GM19238 (cell line): ENCODE results near the gene PPP2R2C.

Experiments
- DNase-seq: peaks from one replicate; pipeline ENCODE4 v3.0.0; 2011; ENCODE audit warnings: low spot score; ENCODE audit not compliant: insufficient read length

PPP2R2C gene

GRCh38 chr4:6404611-6405396 is 67.6 kb downstream of the PPP2R2C start:
- DNase-seq = no peak

- DNase-seq = no peak
Measured at GRCh38 chr4:6403400-6403685, 69.1 kb downstream of the PPP2R2C start.

- no peak for DNase-seq
Measured at GRCh38 chr4:6402566-6403399, 69.6 kb downstream of the PPP2R2C start.

GRCh38 chr4:6401797-6402196 is 70.6 kb downstream of the PPP2R2C start:
- DNase-seq = no peak

GRCh38 chr4:6396696-6397236 is 75.6 kb downstream of the PPP2R2C start:
- DNase-seq = no peak

- DNase-seq = no peak
Measured at GRCh38 chr4:6395466-6396228, 76.8 kb downstream of the PPP2R2C start.

DNA sequence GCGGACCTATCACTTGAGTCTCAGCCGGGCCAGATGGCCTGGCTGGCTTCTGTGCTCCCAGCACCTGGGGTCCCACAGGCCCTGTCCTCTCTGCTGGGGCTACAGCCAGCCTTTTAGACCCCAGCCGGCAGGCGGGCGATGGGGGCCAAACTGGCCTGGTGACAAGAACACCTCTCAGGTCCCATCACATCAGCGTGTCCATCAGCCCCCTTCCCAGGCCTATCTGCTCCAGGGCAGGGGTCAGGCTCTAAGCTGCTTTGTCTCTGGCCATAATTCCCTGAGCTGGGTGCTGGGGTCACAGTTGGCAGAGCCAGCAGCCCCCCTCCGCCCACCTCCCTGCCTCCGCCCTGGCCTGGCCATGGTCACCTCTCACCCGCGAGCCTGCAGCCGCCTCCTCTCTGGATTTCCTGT is 77.7 kb downstream of the PPP2R2C start:
- DNase-seq = no peak

GRCh38 chr4:6393544-6394475 is 78.6 kb downstream of the PPP2R2C start:
- DNase-seq = no peak

GRCh38 chr4:6393066-6393465 is 79.3 kb downstream of the PPP2R2C start:
- DNase-seq = no peak

DNA sequence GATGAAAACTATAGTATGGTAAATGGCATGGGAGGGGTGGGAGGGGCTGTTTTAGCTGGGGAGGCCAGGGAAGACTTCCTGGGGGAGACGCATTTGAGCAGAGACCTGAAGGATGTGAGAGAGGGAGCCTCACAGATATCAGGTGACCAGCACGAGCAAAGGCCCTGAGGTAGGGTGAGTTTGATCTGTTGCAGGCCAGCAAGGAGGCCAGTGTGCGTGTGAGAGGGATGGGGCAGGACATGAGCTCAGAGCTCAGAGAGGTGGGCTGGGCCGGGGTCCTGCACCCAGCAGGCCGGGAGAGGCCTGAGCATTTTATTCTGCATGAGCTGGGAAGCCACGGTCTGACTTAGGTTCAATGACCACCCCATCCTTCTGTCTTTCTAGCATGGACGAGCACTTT is 80.0 kb downstream of the PPP2R2C start:
- DNase-seq = no peak

DNA sequence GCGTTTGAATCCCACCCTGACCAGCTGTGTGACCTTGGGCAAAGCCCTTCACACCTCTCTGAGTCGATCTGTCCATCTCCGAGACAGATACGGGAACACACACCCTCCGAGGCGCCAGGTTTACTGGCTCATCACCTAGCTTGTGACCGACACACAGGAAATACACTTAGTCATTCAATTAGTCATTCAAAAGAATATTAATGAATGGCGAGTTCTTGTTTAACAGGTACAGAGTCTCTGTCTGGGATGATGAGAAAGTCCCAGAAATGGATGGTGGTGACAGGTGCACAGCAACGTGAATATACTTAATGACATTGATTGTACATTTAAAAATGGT is 80.6 kb downstream of the PPP2R2C start:
- no peak for DNase-seq

GRCh38 chr4:6391186-6391851 is 81.1 kb downstream of the PPP2R2C start:
- no peak for DNase-seq

GRCh38 chr4:6390356-6390755 is 82.1 kb downstream of the PPP2R2C start:
- no peak for DNase-seq

DNA sequence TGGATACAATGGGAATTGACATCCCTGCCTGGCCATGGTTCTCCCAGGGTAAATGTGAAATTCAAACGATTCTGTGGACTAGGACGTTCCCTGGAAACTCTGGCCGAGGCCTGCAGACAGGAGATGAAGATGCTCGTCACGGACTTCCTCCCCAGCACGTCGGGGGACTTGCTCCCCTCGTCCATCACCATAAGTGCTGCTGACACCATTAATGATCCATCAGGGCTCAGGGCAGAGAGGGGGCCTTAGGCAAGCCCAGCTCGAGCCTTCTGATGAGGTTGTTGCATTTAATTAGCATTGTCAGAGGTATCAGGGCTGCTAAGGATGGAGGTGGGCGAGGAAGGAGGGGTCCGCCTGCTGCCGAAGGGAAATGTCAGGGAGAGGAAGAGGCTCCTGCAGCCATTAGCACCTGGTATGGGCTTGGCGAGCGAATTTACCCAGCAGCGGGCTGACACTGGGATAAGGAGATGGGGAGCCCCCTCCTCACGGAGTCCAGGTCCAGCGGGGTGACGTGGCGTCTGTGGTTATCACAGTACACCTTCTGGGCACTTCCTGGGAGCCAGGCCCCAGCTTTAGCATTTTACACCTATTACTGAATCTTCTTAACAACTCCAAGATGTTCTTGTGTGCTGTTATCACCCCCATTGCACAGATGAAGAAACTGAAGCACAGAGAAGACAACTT is 83.1 kb downstream of the PPP2R2C start:
- DNase-seq = no peak

DNA sequence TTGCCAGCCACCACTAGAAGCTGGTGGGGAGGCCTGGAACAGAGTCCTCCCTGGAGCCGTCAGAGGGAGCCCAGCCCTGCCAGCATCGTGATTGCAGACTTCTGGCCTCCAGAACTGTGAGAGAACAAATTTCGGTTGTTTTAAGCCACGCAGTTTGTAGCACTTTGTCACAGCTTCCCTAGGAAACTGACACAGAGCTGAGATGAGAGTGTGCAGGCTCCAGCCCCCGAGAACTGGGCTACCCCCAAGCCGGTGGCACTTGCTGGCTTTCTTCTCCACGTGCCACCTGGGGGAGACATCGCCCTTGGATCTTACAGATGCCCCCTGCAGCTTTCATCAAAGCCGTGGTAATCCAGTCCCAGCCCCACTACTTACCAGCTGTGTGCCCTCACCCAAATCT is 83.7 kb downstream of the PPP2R2C start:
- DNase-seq = no peak

DNA sequence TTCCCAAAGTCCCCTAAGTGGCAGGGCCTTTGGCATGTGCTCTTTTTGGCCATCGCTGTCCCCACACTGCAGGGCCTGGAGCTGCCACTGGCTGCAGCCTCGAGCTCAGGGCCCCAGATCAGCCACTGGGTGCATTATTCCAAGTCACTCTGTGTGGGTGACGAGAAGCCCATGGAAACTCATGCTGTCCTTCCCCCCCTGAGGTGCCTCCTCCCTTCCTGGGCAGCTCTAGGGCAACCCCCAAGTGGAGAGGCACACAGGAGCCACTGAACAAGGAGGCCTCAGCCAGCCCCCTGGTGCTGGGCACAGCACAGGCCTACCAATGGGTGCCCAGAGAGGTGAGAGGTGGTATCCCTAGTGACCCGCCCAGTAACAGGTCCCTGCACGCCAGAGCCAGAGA is 84.5 kb downstream of the PPP2R2C start:
- DNase-seq = no peak

DNA sequence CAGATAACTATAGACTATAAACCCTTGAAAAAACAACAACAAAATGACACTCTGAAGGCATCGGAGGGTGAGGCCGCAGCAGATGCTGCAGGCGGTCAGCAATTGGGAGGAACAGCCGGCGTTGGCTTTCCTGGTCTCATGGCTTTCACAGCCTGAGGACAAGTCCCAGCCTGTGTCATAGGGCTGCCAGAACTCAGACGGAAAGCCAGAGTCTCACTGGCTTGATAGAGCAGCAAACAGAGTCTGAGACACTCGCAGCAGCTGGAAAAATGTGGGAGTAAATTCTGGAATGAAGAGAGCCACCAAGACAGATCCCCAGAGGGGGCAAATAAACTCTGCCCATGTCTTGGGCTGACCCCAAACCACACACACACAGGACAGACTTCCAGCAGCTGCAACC is 86.3 kb downstream of the PPP2R2C start:
- no peak for DNase-seq

DNA sequence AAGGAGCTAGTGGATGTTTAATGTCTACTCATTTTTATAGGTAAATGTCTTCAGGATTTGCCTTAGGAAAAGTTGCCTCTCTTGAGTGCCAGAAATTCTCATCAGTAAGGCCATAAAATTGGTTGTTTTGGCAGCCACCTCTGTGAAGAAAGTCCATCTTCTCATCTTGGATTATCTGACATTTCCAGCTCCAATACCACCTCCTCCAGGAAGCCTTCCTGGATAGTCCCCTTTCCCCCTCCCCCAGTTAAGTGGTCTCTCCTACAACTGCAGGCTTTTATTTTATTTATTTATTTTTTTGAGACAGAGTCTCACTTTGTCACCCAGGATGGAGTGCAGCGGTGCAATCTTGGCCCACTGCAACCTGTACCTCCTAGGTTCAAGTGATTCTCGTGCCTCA is 87.1 kb downstream of the PPP2R2C start:
- DNase-seq = no peak

DNA sequence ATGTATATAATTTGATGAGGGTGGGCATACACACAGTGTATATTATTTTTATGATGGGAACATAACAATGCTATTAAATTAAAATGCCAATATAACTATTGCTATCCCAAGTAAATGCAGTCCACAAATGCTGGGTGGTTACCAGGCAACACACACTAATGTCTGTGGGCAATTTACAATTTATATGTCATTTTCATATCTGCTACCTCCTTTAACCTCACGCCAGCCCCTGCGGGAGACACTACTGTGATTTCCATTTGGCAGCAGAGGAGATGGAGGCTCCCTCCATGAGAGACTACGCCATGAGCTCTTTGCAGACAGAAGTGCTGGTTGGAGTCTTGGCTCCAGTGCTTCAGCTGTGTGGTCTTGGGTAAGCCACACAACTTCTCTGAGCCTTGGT is 87.9 kb downstream of the PPP2R2C start:
- DNase-seq = no peak

DNA sequence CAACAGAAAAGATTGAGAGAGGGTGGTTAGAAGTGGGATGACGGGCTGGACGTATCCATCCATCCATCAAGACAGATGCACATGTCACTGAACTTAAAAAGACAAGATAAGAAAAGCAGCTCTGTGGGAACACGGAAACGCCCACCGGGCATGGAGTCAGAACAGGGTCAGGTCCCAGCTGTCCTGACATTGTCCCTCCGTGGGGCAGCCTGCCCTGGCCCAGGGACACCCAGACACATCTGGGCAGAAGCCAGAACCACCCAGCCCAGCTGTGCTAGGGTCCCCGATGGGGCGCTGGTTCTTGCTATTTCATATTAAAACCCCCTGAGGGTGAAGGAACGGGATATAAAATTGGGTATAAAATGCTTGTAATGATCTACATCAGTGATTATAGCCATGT is 88.5 kb downstream of the PPP2R2C start:
- no peak for DNase-seq
